Measurements from ENCODE around the gene FCMR. TPM values are rescaled to one million over a fixed set of nuclear protein-coding genes. Genes with fewer than 3 reads are reported as not detected.

The FCMR gene
- total RNA-seq, 2 donors from 2014 or later = 2.3 TPM; not detected in 1

GRCh38 chr1:206952171-206952570 is 30.4 kb upstream of the FCMR start:
- WGBS, 2 donors = 47 to 55% methylated on average over 4 of the region's 4 CpGs
- intact Hi-C loops (cut with DNase I) = no loop called here
- Histone ChIP-seq H3K4me3 (no peak overlapping the region), H3K27me3 (no peaks in the 10 kb centered on the region), H3K9me3 (no peaks in the 10 kb centered on the region), H3K36me3 (replicated peaks in 1 of 2; ENCODE audit: insufficient read depth in 1 of 2, low read depth in 2 of 2) (no peaks in the 10 kb centered on the region), H3K27ac (peak overlapping the region; percentile 45 to 86 (median 74)), H3K4me1 (peaks cover 59% of the 10 kb centered on the region)
- no peak for TF ChIP-seq POLR2A (IDR thresholded peaks at IDR 0.05)
- TF ChIP-seq CTCF (IDR thresholded peaks at IDR 0.05) = no peak
- DNase-seq = peak in 1 of 4 donors; percentile 46
- peak; percentile 28 for ATAC-seq

GRCh38 chr1:206951318-206952100 is 29.8 kb upstream of the FCMR start:
- peak; percentile 71 for ATAC-seq
- no peaks in the 10 kb centered on the region for H3K9me3 ChIP-seq
- no peak overlapping the region for H3K4me3 ChIP-seq
- peaks cover 59% of the 10 kb centered on the region for H3K4me1 ChIP-seq
- 45 to 54% methylated on average over 4 of the region's 4 CpGs for WGBS, 2 donors
- H3K27ac ChIP-seq = peak overlapping the region; percentile 45 to 86 (median 74)
- no peaks in the 10 kb centered on the region for H3K27me3 ChIP-seq
- peak in 1 of 7 experiments; percentile 10 for TF ChIP-seq CTCF (IDR thresholded peaks at IDR 0.05)
- no peak for TF ChIP-seq POLR2A (IDR thresholded peaks at IDR 0.05)
- no peaks in the 10 kb centered on the region for H3K36me3 ChIP-seq (replicated peaks in 1 of 2; ENCODE audit: insufficient read depth in 1 of 2, low read depth in 2 of 2)
- DNase-seq = peak in 3 of 4 donors; percentile 39 to 58 (median 46)
- intact Hi-C loops (cut with DNase I) = no loop called here

- ATAC-seq = no peak
- no peaks in the 10 kb centered on the region for H3K9me3 ChIP-seq
- WGBS, 2 donors = 80 to 85% methylated on average over 5 of the region's 5 CpGs
- no peak overlapping the region for H3K27ac ChIP-seq
- TF ChIP-seq POLR2A (IDR thresholded peaks at IDR 0.05) (no peak), CTCF (IDR thresholded peaks at IDR 0.05) (no peak)
- intact Hi-C loops (cut with DNase I) = no loop called here
- no peaks in the 10 kb centered on the region for H3K36me3 ChIP-seq (replicated peaks in 1 of 2; ENCODE audit: insufficient read depth in 1 of 2, low read depth in 2 of 2)
- DNase-seq = no peak
- H3K4me3 ChIP-seq = no peak overlapping the region
- no peaks in the 10 kb centered on the region for H3K27me3 ChIP-seq
- peaks cover 53% of the 10 kb centered on the region for H3K4me1 ChIP-seq
These were observed 27.9 kb upstream of the FCMR start for GRCh38 chr1:206949641-206950040.

- DNase-seq (no peak), ATAC-seq (no peak)
- H3K27ac ChIP-seq = no peak overlapping the region
- H3K27me3 ChIP-seq = no peaks in the 10 kb centered on the region
- no peaks in the 10 kb centered on the region for H3K36me3 ChIP-seq (replicated peaks in 1 of 2; ENCODE audit: insufficient read depth in 1 of 2, low read depth in 2 of 2)
- 51 to 77% methylated on average over 4 of the region's 4 CpGs for WGBS, 2 donors
- H3K4me1 ChIP-seq = peaks cover 49% of the 10 kb centered on the region
- TF ChIP-seq POLR2A (IDR thresholded peaks at IDR 0.05) (no peak), CTCF (IDR thresholded peaks at IDR 0.05) (no peak)
- no peaks in the 10 kb centered on the region for H3K9me3 ChIP-seq
- intact Hi-C loops (cut with DNase I) = no loop called here
- H3K4me3 ChIP-seq = no peak overlapping the region
These were observed 27.5 kb upstream of the FCMR start for GRCh38 chr1:206949208-206949607.

- no peaks in the 10 kb centered on the region for H3K27me3 ChIP-seq
- H3K36me3 ChIP-seq (replicated peaks in 1 of 2; ENCODE audit: insufficient read depth in 1 of 2, low read depth in 2 of 2) = no peaks in the 10 kb centered on the region
- no peak overlapping the region for H3K4me3 ChIP-seq
- intact Hi-C loops (cut with DNase I) = no loop called here
- H3K27ac ChIP-seq = no peak overlapping the region
- no peak for ATAC-seq
- peaks cover 38% of the 10 kb centered on the region for H3K4me1 ChIP-seq
- TF ChIP-seq POLR2A (IDR thresholded peaks at IDR 0.05) (no peak), CTCF (IDR thresholded peaks at IDR 0.05) (no peak)
- H3K9me3 ChIP-seq = no peaks in the 10 kb centered on the region
- 77 to 92% methylated on average over 3 of the region's 3 CpGs for WGBS, 2 donors
- DNase-seq = no peak
These were observed 25.5 kb upstream of the FCMR start for GRCh38 chr1:206947255-206947654.
